Calu3 (cell line): Measurements from ENCODE around the gene HYI. TPM values are rescaled to one million over a fixed set of nuclear protein-coding genes. Genes with fewer than 3 reads are reported as not detected.

Experiments
- BruUV-seq: library from RNA; stranded (reverse); fragments of 400-500 nt; replicated peaks from 2 replicates; lab custom pipeline; 2021; lab: Mats Ljungman, UMichigan
- CTCF ChIA-PET: fragments of 300-600 bp; sonication (Branson Sonifier 250); formaldehyde crosslinking; loops from one replicate; lab custom pipeline; 2022; ENCODE audit warnings: antibody characterized with exemption; lab: Charles Lee
- DNase-seq: peaks from one replicate; pipeline ENCODE4 v3.0.0; 2022
- H3K27ac Mint-ChIP-seq: one replicate; pipeline ENCODE4 v1.8.0; 2022; ENCODE audit warnings: mixed read lengths; ENCODE audit not compliant: unreplicated experiment
- H3K27me3 Mint-ChIP-seq: one replicate; pipeline ENCODE4 v1.8.0; 2022; ENCODE audit warnings: mixed read lengths; ENCODE audit not compliant: unreplicated experiment
- H3K36me3 Mint-ChIP-seq: one replicate; pipeline ENCODE4 v1.8.0; 2022; ENCODE audit warnings: mild to moderate bottlenecking, moderate library complexity, mixed read lengths; ENCODE audit not compliant: insufficient read depth, unreplicated experiment
- H3K4me1 Mint-ChIP-seq: one replicate; pipeline ENCODE4 v1.8.0; 2022; ENCODE audit warnings: mild to moderate bottlenecking, low read depth, mixed read lengths; ENCODE audit not compliant: unreplicated experiment
- H3K4me3 Mint-ChIP-seq: one replicate; pipeline ENCODE4 v1.8.0; 2022; ENCODE audit warnings: mild to moderate bottlenecking, low read depth, moderate library complexity, mixed read lengths; ENCODE audit not compliant: unreplicated experiment
- H3K9me3 Mint-ChIP-seq: one replicate; pipeline ENCODE4 v1.8.0; 2022; ENCODE audit warnings: low read depth, mixed read lengths; ENCODE audit not compliant: unreplicated experiment
- CTCF ChIP-seq: fragments of 200-600 bp; IDR thresholded peaks from one replicate; pipeline ENCODE4 v1.8.0; 2022; ENCODE audit warnings: antibody characterized with exemption; ENCODE audit not compliant: unreplicated experiment
- intact Hi-C: fragments of 100-400 bp; cut with micrococcal nuclease; formaldehyde crosslinking; loops from one replicate; pipeline ENCODE4 v1.10.0; 2022; ENCODE audit not compliant: unreplicated experiment
- total RNA-seq: library from RNA; stranded (reverse); gene quantifications from 2 replicates; pipeline ENCODE4 v1.2.3, GENCODE V29; 2022

The HYI gene
- total RNA-seq, 1 experiment from 2014 or later = 67.4 TPM

GRCh38 chr1:43432907-43433306, 20.8 kb downstream of the HYI start:
- TF ChIP-seq CTCF = no peak
- H3K27me3 Mint-ChIP-seq = no peaks in the 10 kb centered on the region
- intact Hi-C loops = no loop called here
- H3K27ac Mint-ChIP-seq = no peak overlapping the region
- H3K4me1 Mint-ChIP-seq = no peaks in the 10 kb centered on the region
- no peak overlapping the region for H3K4me3 Mint-ChIP-seq
- H3K9me3 Mint-ChIP-seq = no peaks in the 10 kb centered on the region
- peaks cover 46% of the 10 kb centered on the region for H3K36me3 Mint-ChIP-seq
- no TSS peak for BruUV-seq
- no peak for DNase-seq
- CTCF ChIA-PET = no interaction called here

- intact Hi-C loops = no loop called here
- no TSS peak for BruUV-seq
- Mint-ChIP-seq H3K27ac (no peak overlapping the region), H3K9me3 (no peaks in the 10 kb centered on the region), H3K36me3 (peaks cover 46% of the 10 kb centered on the region), H3K4me3 (no peak overlapping the region), H3K27me3 (no peaks in the 10 kb centered on the region), H3K4me1 (peaks cover 2% of the 10 kb centered on the region)
- CTCF ChIA-PET = no interaction called here
- no peak for TF ChIP-seq CTCF
- DNase-seq = no peak
Measured at GRCh38 chr1:43432171-43432860, 21.4 kb downstream of the HYI start.

- peaks cover 8% of the 10 kb centered on the region for H3K4me1 Mint-ChIP-seq
- no peak for TF ChIP-seq CTCF
- DNase-seq = no peak
- no peaks in the 10 kb centered on the region for H3K27me3 Mint-ChIP-seq
- intact Hi-C loops = no loop called here
- H3K9me3 Mint-ChIP-seq = no peaks in the 10 kb centered on the region
- no TSS peak for BruUV-seq
- H3K36me3 Mint-ChIP-seq = peaks cover 50% of the 10 kb centered on the region
- H3K4me3 Mint-ChIP-seq = no peak overlapping the region
- H3K27ac Mint-ChIP-seq = no peak overlapping the region
- CTCF ChIA-PET = no interaction called here
Measured at GRCh38 chr1:43431676-43432075, 22.1 kb downstream of the HYI start.

GRCh38 chr1:43430831-43431230, 22.9 kb downstream of the HYI start:
- Mint-ChIP-seq H3K27me3 (no peaks in the 10 kb centered on the region), H3K4me3 (no peak overlapping the region), H3K9me3 (no peaks in the 10 kb centered on the region), H3K4me1 (peaks cover 8% of the 10 kb centered on the region), H3K36me3 (peaks cover 56% of the 10 kb centered on the region), H3K27ac (no peak overlapping the region)
- no peak for TF ChIP-seq CTCF
- BruUV-seq = no TSS peak
- DNase-seq = no peak
- CTCF ChIA-PET = no interaction called here
- intact Hi-C loops = no loop called here
